SKM-1 treated with dmso at 0.1 percent for 144 hours (cell line): ENCODE results near the gene FAM83G.
"Not testable (repeated sequence)": the region's sequence is repeated elsewhere in the genome, so short reads cannot be mapped to it uniquely, and the experiment has no call there.

Experiments
- DNase-seq: peaks from one replicate; lab custom pipeline; 2025; ENCODE audit not compliant: unreplicated experiment; lab: John Stamatoyannopoulos, UW

FAM83G gene

DNA sequence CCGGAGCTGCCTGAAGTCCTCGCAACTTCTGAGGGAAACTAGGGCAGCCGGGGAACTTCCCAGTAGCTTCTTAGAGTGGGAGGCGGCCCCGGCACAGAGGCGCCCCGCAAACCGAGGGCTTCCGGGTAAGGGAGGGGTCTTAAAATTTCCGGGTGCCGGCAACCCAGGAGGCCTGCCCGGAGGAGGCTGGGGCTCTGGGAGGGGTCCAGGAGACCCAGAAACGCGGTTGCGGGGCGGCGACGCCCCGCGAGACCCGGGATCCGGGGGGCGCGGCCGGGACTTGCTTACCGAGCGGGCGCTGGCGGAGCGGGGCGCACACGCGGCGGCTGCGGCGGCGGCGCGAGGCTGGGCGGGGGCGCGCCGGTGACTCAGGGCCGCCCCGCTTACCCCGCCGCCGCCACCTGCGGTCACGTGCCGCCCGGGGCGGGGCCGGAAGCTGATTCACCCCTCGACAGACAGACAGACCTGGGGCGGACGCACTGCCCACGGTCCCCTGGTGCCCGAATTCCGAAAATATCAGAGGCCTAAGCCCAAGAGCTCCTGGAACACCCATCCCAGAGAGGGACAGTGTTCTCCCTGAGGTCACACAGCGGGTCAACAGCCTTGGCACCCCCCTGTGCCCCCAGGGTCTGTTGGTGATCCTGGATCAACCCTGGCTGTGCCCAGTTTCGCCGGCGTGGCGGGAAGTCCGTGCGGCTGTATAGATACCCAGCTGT lies at the start of gene FAM83G:
FAM83G (minus strand) TSS at position 344 of the 716 bp plus-strand sequence. CDS start 723 bp downstream, outside the sequence.
- peak; percentile 29 for DNase-seq

- DNase-seq = not testable (repeated sequence)
Observed at GRCh38 chr17:19048826-19049225, 44.3 kb upstream of the FAM83G start.

GRCh38 chr17:19047510-19047909 lies 42.9 kb upstream of the FAM83G start:
- DNase-seq = not testable (repeated sequence)

- not testable (repeated sequence) for DNase-seq
Observed at GRCh38 chr17:19046782-19047375, 42.3 kb upstream of the FAM83G start, which contains the start of gene GRAP. GRAP (minus strand) TSS chr17:19046957; CDS start chr17:19046926, 31 bp downstream.

DNA sequence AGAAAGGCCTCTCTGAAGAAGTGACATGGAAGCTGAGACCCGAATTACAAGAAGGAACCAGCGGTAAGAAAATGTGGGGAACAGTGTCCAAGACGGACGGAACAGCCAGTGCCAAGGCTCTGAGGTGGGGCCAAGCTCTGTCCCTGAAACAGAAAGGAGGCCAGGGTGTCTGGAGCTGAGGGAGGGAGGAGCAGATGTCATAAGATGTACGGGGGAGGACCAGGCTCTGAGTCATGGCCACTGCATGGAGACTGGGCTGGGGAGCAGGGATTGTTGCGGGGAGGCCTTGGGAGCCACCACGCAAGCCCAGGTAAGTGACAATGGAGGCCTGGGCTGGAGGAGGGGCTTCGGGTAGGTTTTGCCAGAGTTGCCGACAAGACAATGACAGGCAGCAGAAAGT lies 40.1 kb upstream of the FAM83G start:
- not testable (repeated sequence) for DNase-seq

DNA sequence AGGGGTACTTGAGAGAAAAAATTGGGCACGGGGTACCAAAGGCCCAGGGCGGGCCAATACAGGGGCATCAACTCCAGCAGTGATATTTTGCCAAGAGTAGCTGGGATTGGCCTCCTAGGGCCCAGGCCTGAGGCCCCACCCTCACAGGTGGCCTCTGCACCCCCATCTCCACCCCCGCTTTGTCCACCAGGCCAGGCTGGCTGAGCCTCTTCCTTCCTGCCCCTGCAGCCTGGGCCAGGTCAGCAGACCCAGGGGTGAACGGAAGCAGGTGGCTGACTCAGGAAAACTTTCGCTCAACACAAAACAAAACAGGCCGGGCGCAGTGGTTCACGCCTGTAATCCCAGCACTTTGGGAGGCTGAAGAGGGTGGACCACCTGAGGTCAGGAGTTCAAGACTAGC lies 38.5 kb upstream of the FAM83G start:
- DNase-seq = not testable (repeated sequence)

DNA sequence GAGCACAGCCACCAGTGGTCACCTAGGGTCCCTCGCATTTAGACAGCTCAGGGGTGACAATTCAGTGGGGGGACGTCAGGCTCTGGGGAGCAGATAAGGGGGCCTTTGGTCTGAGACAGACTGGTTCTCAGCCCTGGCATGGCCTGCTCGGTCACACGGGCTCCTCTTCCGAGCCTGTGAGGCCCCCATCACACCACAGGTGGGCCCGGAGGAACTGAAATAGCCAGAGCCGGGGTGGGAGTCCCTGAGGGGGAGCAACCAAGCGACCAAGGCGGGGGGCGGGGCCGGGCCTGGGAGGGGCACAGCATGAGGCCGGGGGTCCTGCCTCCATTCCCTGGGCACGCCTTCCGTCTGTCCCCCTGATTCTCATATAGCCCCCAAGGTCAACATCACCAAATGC lies 37.8 kb upstream of the FAM83G start:
- not testable (repeated sequence) for DNase-seq

DNA sequence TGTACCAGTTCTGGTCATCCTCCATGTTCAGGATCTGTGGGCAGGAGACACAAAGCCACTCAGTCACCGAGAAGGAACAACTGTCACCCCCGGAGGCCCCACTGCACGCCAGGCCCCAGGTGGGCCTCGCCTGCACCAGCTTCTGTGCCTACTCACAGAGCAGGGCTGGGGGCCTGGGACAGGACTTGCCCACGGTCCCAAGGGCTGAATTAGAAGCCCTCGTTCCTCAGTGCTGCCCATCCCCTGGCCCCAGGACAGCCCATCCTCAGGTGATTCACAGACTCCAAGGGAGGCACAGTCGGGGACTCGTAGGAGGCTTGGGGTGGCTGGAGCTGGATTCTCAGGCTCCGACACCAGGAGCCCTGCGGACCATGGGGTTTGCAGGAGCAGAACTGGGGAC lies 37.3 kb upstream of the FAM83G start:
- DNase-seq = not testable (repeated sequence)

DNA sequence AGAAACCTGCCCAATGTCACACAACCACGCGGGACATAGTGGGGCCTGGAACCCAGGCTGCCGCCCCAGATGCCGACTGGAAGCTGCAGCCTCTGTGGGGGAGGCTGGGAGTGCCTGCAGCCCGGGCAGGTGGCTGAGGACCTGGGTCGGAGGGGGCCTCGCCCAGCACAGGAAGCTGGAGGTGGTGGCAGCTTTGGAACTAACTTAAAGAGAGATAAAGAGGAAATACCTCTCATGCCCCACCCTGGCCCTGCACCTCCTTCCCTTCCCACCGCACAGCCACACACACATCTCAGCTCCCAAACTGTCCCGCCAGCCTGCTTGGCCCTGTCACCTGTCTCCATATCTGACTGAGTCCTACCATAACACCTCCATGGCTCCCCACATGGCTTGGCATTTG lies 35.8 kb upstream of the FAM83G start:
- DNase-seq = not testable (repeated sequence)

DNA sequence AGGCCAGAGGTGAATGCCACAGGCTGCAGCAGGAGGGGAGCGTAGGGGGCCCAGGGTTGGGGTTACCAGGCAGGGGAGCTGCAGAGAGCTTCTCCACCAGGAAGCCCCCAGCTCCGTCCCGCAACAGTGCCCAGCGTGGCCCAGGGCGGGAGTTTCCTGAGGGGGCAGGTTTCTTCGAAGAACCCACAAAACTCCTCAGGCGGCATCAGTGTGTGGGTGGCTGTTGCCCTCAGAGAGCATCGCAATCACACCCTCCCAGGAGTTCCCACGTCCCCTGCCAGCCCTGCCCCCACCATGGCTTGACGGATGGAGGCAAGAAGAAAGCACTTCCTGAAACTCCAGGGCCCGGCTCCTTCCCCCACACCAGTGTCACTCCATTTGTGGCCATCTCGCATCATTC lies 34.2 kb upstream of the FAM83G start:
- DNase-seq = not testable (repeated sequence)

GRCh38 chr17:19038007-19038406 lies 33.4 kb upstream of the FAM83G start:
- DNase-seq = not testable (repeated sequence)

GRCh38 chr17:19037547-19037946 lies 33.0 kb upstream of the FAM83G start:
- not testable (repeated sequence) for DNase-seq

DNA sequence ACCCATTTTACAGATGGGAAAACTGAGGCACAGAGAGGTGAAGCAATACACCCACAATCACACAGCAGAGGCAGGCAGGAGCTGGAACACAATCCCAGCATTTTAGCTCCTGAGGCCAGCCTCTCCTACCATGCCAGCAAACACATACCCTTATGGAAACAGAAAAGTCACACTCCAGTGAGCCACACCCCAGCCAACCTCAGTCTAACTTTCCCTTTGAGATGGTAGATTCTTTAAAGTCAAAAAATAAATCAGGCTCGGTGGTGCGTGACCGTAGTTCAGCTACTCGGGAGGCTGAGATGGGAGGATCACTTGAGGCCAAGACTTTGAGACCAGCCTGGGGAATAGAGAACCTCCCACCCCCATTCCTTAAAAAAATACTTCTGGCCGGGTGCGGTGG lies 31.6 kb upstream of the FAM83G start:
- DNase-seq = not testable (repeated sequence)

GRCh38 chr17:19032377-19032988 lies 27.9 kb upstream of the FAM83G start:
- not testable (repeated sequence) for DNase-seq

DNA sequence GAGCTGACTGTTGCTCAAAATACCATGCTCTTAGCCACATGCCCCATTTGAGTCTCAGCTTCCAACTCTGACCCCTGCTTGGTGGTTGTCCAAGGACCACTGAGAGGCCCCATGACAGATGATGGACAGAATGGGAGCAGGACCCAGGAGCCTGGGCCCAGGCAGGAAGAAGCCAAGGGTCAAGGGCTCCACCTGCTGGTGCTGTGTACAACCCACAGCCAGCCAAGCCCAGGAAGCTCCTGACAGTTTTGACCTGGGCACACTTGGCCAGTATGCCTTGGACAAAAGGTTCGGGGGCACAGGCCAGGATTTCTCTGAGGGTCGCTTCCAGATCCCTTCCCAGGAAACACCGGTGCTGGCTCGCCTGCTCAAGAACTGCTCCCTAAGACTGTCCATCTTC lies 27.2 kb upstream of the FAM83G start:
- DNase-seq = not testable (repeated sequence)

- DNase-seq = not testable (repeated sequence)
Observed at GRCh38 chr17:19030771-19031449, 26.3 kb upstream of the FAM83G start.

DNA sequence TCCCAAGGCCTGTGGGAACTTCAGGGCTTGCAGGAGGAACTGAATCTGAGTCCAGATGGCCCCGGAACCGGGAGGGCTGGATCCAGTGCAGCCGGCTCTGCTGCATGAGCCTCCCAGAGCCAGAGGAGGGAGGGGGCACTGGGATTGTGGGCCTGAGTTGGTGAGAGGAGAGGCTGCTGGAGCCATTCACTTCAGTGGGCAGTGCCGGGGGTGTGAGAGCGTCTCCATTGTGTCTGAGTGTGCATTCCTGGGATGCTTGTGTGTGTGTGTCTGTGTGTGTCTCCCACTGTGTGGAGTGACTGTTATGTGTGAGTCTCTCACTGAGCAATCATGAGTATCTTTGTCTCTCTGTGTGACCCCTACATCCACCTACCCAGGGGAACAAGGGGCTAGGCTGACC lies 25.2 kb upstream of the FAM83G start:
- not testable (repeated sequence) for DNase-seq

DNA sequence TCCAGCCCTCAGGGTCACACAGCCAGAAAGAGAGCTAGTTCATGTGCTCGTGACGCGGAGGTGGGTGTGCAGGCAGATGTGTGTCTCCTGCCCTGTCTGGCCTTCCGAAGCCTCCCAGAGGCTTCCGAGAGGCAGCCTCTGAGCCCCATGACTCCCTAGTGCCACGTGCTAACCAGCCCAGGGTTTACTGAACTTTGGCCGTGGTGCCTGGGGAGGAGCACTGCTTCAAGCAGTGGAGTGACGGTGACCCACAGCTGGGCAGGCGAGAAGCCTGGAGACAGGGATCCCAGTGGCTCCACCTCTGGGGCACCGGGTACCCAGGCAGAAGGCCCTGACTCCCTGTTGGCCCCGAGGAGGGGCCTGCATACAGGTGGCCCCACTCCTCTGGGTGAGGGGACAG lies 24.1 kb upstream of the FAM83G start:
- DNase-seq = not testable (repeated sequence)

DNA sequence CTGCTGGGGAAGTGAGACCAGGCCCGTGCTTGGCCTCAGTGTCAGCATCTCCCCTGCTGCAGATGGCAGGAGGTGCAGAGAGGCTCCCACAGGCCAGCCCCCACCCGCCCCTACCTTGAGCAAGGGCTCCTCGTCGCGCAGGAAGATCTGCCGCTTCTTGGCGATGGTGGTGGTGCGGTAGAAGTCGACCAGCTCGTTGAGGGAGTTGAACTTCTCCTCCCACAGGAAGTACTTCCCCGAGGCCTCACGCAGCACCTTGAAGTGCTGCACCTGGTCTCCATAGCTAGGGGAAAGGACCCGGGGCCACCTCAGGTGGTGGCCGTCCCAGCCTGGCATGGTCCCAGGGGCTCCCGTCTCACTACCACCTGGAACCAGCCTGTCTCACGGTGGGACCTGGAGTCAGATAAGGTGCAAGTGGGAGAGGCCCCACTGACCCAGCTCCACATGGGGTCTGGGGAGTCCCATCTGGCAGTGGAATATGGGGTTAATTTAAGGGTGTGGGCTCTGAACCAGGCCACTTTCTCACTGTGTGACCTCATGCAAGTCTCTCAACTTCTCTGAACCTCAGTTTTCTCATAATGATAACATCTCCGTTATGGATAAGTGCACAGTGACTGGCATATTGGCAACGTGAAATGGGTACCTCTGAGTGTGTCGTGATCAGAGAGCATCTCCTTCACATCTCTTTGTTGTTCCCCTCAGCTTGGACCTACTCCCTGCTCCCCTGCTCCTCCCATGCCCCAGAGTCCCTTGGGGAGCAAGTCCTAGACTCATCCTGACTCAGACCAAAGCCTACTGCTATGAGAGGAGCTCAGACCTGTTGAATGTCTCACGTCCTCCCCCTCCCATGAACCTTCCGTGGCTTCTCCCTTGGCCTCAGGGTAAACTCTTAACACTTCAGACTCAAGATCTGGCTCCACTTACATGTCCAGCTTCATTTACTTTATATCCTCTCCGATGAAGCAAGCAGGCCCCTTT lies 19.8 kb upstream of the FAM83G start:
- DNase-seq = no peak
